MM.1S (cell line): Measurements from ENCODE around the gene FUT8.

Experiments used
- DNase-seq: peaks from one replicate; pipeline ENCODE4 v3.0.0-alpha.2; 2015
- H2AFZ ChIP-seq: fragments of 300-600 bp; sonication (generic); 2 replicates; pipeline ENCODE4 v1.6.0; 2016; ENCODE audit warnings: antibody characterized with exemption, low read length
- H3F3A ChIP-seq: fragments of 300-600 bp; sonication (generic); 2 replicates; pipeline ENCODE4 v1.6.1; 2016; ENCODE audit warnings: mild to moderate bottlenecking, antibody characterized with exemption, low read length, moderate library complexity, mixed read lengths; ENCODE audit not compliant: insufficient read depth
- H3K27ac ChIP-seq: fragments of 300-600 bp; sonication (generic); 2 replicates; pipeline ENCODE4 v1.5.1; 2016; ENCODE audit warnings: mild to moderate bottlenecking, low read length
- H3K27me3 ChIP-seq: fragments of 300-600 bp; sonication (generic); replicated peaks from 2 replicates; pipeline ENCODE4 v1.6.0; 2016; ENCODE audit warnings: low read length; ENCODE audit not compliant: insufficient read depth
- H3K36me3 ChIP-seq: fragments of 300-600 bp; sonication (generic); replicated peaks from 2 replicates; pipeline ENCODE4 v1.6.1; 2016; ENCODE audit warnings: mild to moderate bottlenecking, low read length, mixed read lengths; ENCODE audit not compliant: insufficient read depth
- H3K4me1 ChIP-seq: fragments of 300-600 bp; sonication (generic); 2 replicates; pipeline ENCODE4 v1.6.1; 2016; ENCODE audit warnings: low read length, mixed read lengths
- H3K4me2 ChIP-seq: fragments of 300-600 bp; sonication (generic); 2 replicates; pipeline ENCODE4 v1.6.0; 2016; ENCODE audit warnings: low read depth, low read length
- H3K4me3 ChIP-seq: fragments of 300-600 bp; sonication (generic); 2 replicates; pipeline ENCODE4 v1.5.1; 2016; ENCODE audit warnings: low read length, mixed read lengths
- H3K79me2 ChIP-seq: fragments of 300-600 bp; sonication (generic); 2 replicates; pipeline ENCODE4 v1.6.1; 2016; ENCODE audit warnings: mixed run types, low read length, mixed read lengths
- H3K9ac ChIP-seq: fragments of 300-600 bp; sonication (generic); 2 replicates; pipeline ENCODE4 v1.6.1; 2016; ENCODE audit warnings: low read length, mixed read lengths
- H3K9me2 ChIP-seq: fragments of 300-600 bp; sonication (generic); replicated peaks from 2 replicates; pipeline ENCODE4 v1.6.1; 2016; ENCODE audit warnings: mild to moderate bottlenecking, low read length, mixed read lengths; ENCODE audit not compliant: insufficient read depth
- H3K9me3 ChIP-seq: fragments of 300-600 bp; sonication (generic); replicated peaks from 2 replicates; pipeline ENCODE4 v1.6.1; 2016; ENCODE audit warnings: mild to moderate bottlenecking, low read length, mixed read lengths; ENCODE audit not compliant: insufficient read depth
- H4K20me1 ChIP-seq: fragments of 300-600 bp; sonication (generic); 2 replicates; pipeline ENCODE4 v1.6.1; 2016; ENCODE audit warnings: mild to moderate bottlenecking, low read length, moderate library complexity, mixed read lengths; ENCODE audit not compliant: insufficient read depth
- CTCF ChIP-seq: fragments of 300-600 bp; sonication (generic); IDR thresholded peaks from 2 replicates; pipeline ENCODE4 v1.5.1; 2016; ENCODE audit warnings: antibody characterized with exemption, low read length, mixed read lengths
- EZH2 ChIP-seq: fragments of 300-600 bp; sonication (generic); optimal IDR thresholded peaks from 2 replicates; pipeline ENCODE3; 2017; ENCODE audit warnings: low read depth, mild to moderate bottlenecking, antibody characterized with exemption, low read length, mixed read lengths
- EZH2phosphoT487 ChIP-seq: fragments of 300-600 bp; sonication (generic); IDR thresholded peaks from 2 replicates; pipeline ENCODE4 v1.6.1; 2018; ENCODE audit warnings: antibody characterized with exemption, low read length

Gene FUT8

GRCh38 chr14:65410640-65411039, 1.9 kb upstream of the FUT8 start:
- Histone ChIP-seq H3K27ac (no peak overlapping the region), H3K9me3 (no peaks in the 10 kb centered on the region), H3K36me3 (no peaks in the 10 kb centered on the region), H4K20me1 (no peaks in the 10 kb centered on the region), H3K4me3 (no peak overlapping the region), H2AFZ (no peak overlapping the region), H3K4me2 (peak overlapping the region; percentile 59; the same call in 1 of the 2 replicates), H3F3A (no peaks in the 10 kb centered on the region), H3K79me2 (peaks cover 28% of the 10 kb centered on the region), H3K9me2 (no peaks in the 10 kb centered on the region), H3K4me1 (peaks cover 7% of the 10 kb centered on the region; the same call in 1 of the 2 replicates), H3K27me3 (no peaks in the 10 kb centered on the region), H3K9ac (no peak overlapping the region)
- no peak for DNase-seq
- TF ChIP-seq EZH2 (no peak), EZH2phosphoT487 (no peak), CTCF (no peak)

GRCh38 chr14:65411656-65412031, 886 bp upstream of the FUT8 start:
- Histone ChIP-seq H3K4me2 (peak overlapping the region; percentile 60), H3K9ac (peak overlapping the region; percentile 73; the same call in 1 of the 2 replicates), H4K20me1 (no peaks in the 10 kb centered on the region), H3F3A (no peaks in the 10 kb centered on the region), H3K36me3 (no peaks in the 10 kb centered on the region), H3K79me2 (peaks cover 36% of the 10 kb centered on the region), H3K4me3 (peak overlapping the region; percentile 74), H3K9me2 (no peaks in the 10 kb centered on the region), H3K27ac (peak overlapping the region; percentile 73; the same call in 1 of the 2 replicates), H3K9me3 (no peaks in the 10 kb centered on the region), H3K27me3 (no peaks in the 10 kb centered on the region), H3K4me1 (peaks cover 7% of the 10 kb centered on the region; the same call in 1 of the 2 replicates), H2AFZ (peak overlapping the region; percentile 84)
- no peak for TF ChIP-seq EZH2
- TF ChIP-seq CTCF: no peak
- no peak for TF ChIP-seq EZH2phosphoT487
- DNase-seq: peak; percentile 76

- H3K79me2 ChIP-seq: peaks cover 50% of the 10 kb centered on the region
These were observed 567 bp downstream of the FUT8 start for GRCh38 chr14:65412856-65413738.

More at GRCh38 chr14:65412856-65413738, 567 bp downstream of the FUT8 start:
- TF ChIP-seq EZH2: no peak
- no peak for TF ChIP-seq EZH2phosphoT487
- no peak for TF ChIP-seq CTCF
- no peaks in the 10 kb centered on the region for H3K9me3 ChIP-seq
- peak overlapping the region; percentile 65; the same call in 1 of the 2 replicates for H3K4me2 ChIP-seq
- DNase-seq: no peak
- H3F3A ChIP-seq: no peaks in the 10 kb centered on the region
- H4K20me1 ChIP-seq: no peaks in the 10 kb centered on the region
- H3K4me3 ChIP-seq: peak overlapping the region; percentile 78
- peak overlapping the region; percentile 45; the same call in 1 of the 2 replicates for H2AFZ ChIP-seq
- H3K27ac ChIP-seq: peak overlapping the region; percentile 47; the same call in 1 of the 2 replicates
- peak overlapping the region; percentile 65 for H3K9ac ChIP-seq
- H3K27me3 ChIP-seq: no peaks in the 10 kb centered on the region
- H3K36me3 ChIP-seq: no peaks in the 10 kb centered on the region
- H3K9me2 ChIP-seq: no peaks in the 10 kb centered on the region
- H3K4me1 ChIP-seq: peaks cover 7% of the 10 kb centered on the region; the same call in 1 of the 2 replicates
